ENCODE results near the gene SFRP5.

- TF ChIP-seq CTCF (IDR thresholded peaks at IDR 0.05), result no peak
- TF ChIP-seq ZFX (IDR thresholded peaks at IDR 0.05; ENCODE audit: borderline replicate concordance), result no peak
Observed at GRCh38 chr10:97718178-97718577, 53.6 kb downstream of the SFRP5 start.

All from 22Rv1 (cell line).